Erythroblast (primary cell): Measurements from ENCODE around the gene SAP130.
A peak's percentile ranks its signal among the peaks of the same experiment; 100 is the strongest.

Source experiments
- DNase-seq, 2 experiments: peaks; one replicate each; lab custom pipeline; 2025; lab: John Stamatoyannopoulos, UW
- GATA1 ChIP-seq: IDR thresholded peaks from 2 replicates; pipeline ENCODE4 v1.6.1; 2011; ENCODE audit warnings: low read depth, mild to moderate bottlenecking, control low read depth, low read length, moderate library complexity
- POLR2A ChIP-seq: IDR thresholded peaks from 2 replicates; pipeline ENCODE4 v1.6.1; 2011; ENCODE audit warnings: mild to moderate bottlenecking, low read length

The SAP130 gene

GRCh38 chr2:128027801-128028667 is at the start of gene SAP130:
Gene SAP130, minus strand, starts transcription at chr2:128028059. Its CDS starts 1,767 bp downstream, at chr2:128026292.
- peak; percentile 98 to 99 for DNase-seq
- TF ChIP-seq POLR2A (peak; percentile 64), GATA1 (no peak)

- DNase-seq = no peak
- TF ChIP-seq POLR2A (no peak), GATA1 (no peak)
Measured at GRCh38 chr2:128076461-128077106, 48.7 kb upstream of the SAP130 start.

GRCh38 chr2:128073278-128073677 is 45.4 kb upstream of the SAP130 start:
- TF ChIP-seq POLR2A (no peak), GATA1 (no peak)
- DNase-seq = no peak

GRCh38 chr2:128069769-128070168 is 41.9 kb upstream of the SAP130 start:
- TF ChIP-seq GATA1 (no peak), POLR2A (no peak)
- no peak for DNase-seq

GRCh38 chr2:128064353-128064752 is 36.5 kb upstream of the SAP130 start:
- TF ChIP-seq GATA1 (no peak), POLR2A (no peak)
- DNase-seq = no peak

- DNase-seq = no peak
- no peak for TF ChIP-seq GATA1
- no peak for TF ChIP-seq POLR2A
Measured at GRCh38 chr2:128062571-128062970, 34.7 kb upstream of the SAP130 start.

GRCh38 chr2:128058114-128058513 is 30.3 kb upstream of the SAP130 start:
- no peak for TF ChIP-seq POLR2A
- no peak for TF ChIP-seq GATA1
- DNase-seq = no peak

- TF ChIP-seq GATA1 (no peak), POLR2A (no peak)
- DNase-seq = no peak
Measured at GRCh38 chr2:128057334-128057733, 29.5 kb upstream of the SAP130 start.

- no peak for DNase-seq
- TF ChIP-seq POLR2A (no peak), GATA1 (no peak)
Measured at GRCh38 chr2:128054104-128054885, 26.4 kb upstream of the SAP130 start.

- TF ChIP-seq GATA1 (no peak), POLR2A (no peak)
- no peak for DNase-seq
Measured at GRCh38 chr2:128053331-128053730, 25.5 kb upstream of the SAP130 start.

GRCh38 chr2:128043041-128043440 is 15.2 kb upstream of the SAP130 start:
- no peak for DNase-seq
- TF ChIP-seq POLR2A (no peak), GATA1 (no peak)

- no peak for DNase-seq
- TF ChIP-seq POLR2A (no peak), GATA1 (no peak)
Measured at GRCh38 chr2:128041561-128041960, 13.7 kb upstream of the SAP130 start.

GRCh38 chr2:128040166-128040771 is 12.4 kb upstream of the SAP130 start:
- DNase-seq = no peak
- no peak for TF ChIP-seq GATA1
- TF ChIP-seq POLR2A = no peak
